Measurements from ENCODE around the gene TDO2. TPM values are rescaled to one million over a fixed set of nuclear protein-coding genes. Genes with fewer than 3 reads are reported as not detected.

TDO2 gene
- total RNA-seq, 1 experiment from 2014 or later = not detected

DNA sequence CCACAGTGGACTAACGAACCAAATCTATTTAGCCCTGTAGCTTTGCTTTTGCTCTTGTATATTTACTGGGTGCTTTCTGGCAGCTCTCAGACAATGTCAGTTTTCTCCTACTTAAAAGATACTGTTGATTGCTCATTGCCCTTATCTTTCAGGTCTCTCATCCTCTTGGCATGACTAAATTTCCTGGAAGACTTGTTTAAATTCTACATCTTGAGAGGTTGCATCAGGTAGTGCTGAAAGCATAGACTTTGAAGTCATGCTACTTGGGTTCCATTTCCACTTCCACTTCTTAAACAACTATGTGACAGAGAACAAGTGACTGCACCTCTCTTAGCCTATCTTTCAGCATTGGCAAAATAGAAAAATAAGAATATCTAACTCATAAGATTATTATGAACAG lies 8.4 kb downstream of the TDO2 start:
- intact Hi-C loops (cut with micrococcal nuclease) = no loop called here
- ChIA-PET POLR2A (no interaction called here), CTCF (interaction anchor here (0.7 kb wide), 1 partner anchor 1118 kb away, joined by 3 read pairs; no protein-coding TSS in a partner anchor)
- no peak for DNase-seq (ENCODE audit: unreplicated experiment)
- no peaks in the 10 kb centered on the region for H3K9me3 Mint-ChIP-seq (ENCODE audit: unreplicated experiment)
- H3K36me3 Mint-ChIP-seq (ENCODE audit: insufficient read depth, unreplicated experiment) = no peaks in the 10 kb centered on the region
- no peaks in the 10 kb centered on the region for H3K27me3 Mint-ChIP-seq (ENCODE audit: insufficient read depth, unreplicated experiment)
- H3K27ac Mint-ChIP-seq (ENCODE audit: low read depth, unreplicated experiment) = no peak overlapping the region
- no peak overlapping the region for H3K4me3 Mint-ChIP-seq (ENCODE audit: unreplicated experiment)
- H3K4me1 Mint-ChIP-seq (ENCODE audit: insufficient read depth, unreplicated experiment) = peaks cover 4% of the 10 kb centered on the region
- no TSS peak for BruUV-seq (replicated peaks)
- TF ChIP-seq, protein P1, sequence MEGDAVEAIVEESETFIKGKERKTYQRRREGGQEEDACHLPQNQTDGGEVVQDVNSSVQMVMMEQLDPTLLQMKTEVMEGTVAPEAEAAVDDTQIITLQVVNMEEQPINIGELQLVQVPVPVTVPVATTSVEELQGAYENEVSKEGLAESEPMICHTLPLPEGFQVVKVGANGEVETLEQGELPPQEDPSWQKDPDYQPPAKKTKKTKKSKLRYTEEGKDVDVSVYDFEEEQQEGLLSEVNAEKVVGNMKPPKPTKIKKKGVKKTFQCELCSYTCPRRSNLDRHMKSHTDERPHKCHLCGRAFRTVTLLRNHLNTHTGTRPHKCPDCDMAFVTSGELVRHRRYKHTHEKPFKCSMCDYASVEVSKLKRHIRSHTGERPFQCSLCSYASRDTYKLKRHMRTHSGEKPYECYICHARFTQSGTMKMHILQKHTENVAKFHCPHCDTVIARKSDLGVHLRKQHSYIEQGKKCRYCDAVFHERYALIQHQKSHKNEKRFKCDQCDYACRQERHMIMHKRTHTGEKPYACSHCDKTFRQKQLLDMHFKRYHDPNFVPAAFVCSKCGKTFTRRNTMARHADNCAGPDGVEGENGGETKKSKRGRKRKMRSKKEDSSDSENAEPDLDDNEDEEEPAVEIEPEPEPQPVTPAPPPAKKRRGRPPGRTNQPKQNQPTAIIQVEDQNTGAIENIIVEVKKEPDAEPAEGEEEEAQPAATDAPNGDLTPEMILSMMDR (IDR thresholded peaks at IDR 0.05; ENCODE audit: unreplicated experiment) = no peak

DNA sequence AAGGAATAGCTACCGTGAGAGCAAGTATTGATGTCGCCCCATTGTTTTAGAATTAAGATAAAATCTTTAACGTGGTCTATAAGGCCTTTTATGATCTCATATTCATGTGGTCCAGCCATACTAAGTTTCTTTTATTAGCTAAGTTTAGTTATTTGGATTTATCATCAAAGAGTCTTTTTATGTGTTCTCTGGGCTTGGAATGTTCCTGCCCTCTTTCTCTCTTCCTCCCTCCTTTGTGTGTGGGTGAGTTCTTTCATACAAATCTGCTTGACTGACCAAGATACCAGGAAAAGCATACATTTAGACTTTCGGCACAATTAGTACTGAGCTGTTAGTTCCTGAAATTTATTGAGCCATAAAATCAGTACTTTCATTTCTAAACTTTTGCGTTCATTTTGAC lies 11.3 kb downstream of the TDO2 start:
- TF ChIP-seq, protein P1 (IDR thresholded peaks at IDR 0.05; ENCODE audit: unreplicated experiment) = no peak
- H3K27me3 Mint-ChIP-seq (ENCODE audit: insufficient read depth, unreplicated experiment) = no peaks in the 10 kb centered on the region
- H3K4me3 Mint-ChIP-seq (ENCODE audit: unreplicated experiment) = no peak overlapping the region
- no peaks in the 10 kb centered on the region for H3K4me1 Mint-ChIP-seq (ENCODE audit: insufficient read depth, unreplicated experiment)
- DNase-seq (ENCODE audit: unreplicated experiment) = no peak
- ChIA-PET POLR2A (interaction anchor here (0.6 to 0.8 kb wide), 3 partner anchors 14 to 466 kb away, joined by 3 to 4 read pairs (median 3); no protein-coding TSS in a partner anchor), CTCF (interaction anchor here (0.7 kb wide), 1 partner anchor 191 kb away, joined by 3 read pairs; no protein-coding TSS in a partner anchor)
- BruUV-seq (replicated peaks) = no TSS peak
- H3K36me3 Mint-ChIP-seq (ENCODE audit: insufficient read depth, unreplicated experiment) = no peaks in the 10 kb centered on the region
- H3K9me3 Mint-ChIP-seq (ENCODE audit: unreplicated experiment) = no peaks in the 10 kb centered on the region
- intact Hi-C loops (cut with micrococcal nuclease) = no loop called here
- no peak overlapping the region for H3K27ac Mint-ChIP-seq (ENCODE audit: low read depth, unreplicated experiment)

DNA sequence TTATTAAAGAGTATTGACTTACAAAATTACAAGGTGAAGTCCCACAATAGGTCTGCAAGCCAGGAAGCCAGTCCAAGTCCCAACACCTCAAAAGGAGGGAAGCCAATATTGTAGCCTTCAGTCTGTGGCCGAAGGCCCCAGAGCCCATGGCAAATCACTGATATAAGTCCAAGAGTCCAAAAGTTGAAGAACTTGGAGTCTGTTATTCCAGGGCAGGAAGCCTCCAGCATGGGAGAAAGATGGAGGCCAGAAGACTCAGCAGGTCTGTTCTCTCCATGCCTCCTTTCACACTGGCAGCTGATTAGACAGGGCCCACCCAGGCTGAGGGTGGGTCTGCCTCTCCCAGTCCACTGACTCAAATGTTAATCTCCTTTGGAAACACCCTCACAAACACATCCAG lies 18.1 kb downstream of the TDO2 start:
- H3K27ac Mint-ChIP-seq (ENCODE audit: low read depth, unreplicated experiment) = no peak overlapping the region
- CTCF ChIA-PET = interaction anchor here (0.7 kb wide), 1 partner anchor 9 kb away, joined by 3 read pairs; no protein-coding TSS in a partner anchor
- no peak for DNase-seq (ENCODE audit: unreplicated experiment)
- POLR2A ChIA-PET = interaction anchor here (0.6 kb wide), 1 partner anchor 23 kb away, joined by 3 read pairs; no protein-coding TSS in a partner anchor
- no peaks in the 10 kb centered on the region for H3K4me1 Mint-ChIP-seq (ENCODE audit: insufficient read depth, unreplicated experiment)
- TF ChIP-seq, protein P1 (IDR thresholded peaks at IDR 0.05; ENCODE audit: unreplicated experiment) = no peak
- H3K36me3 Mint-ChIP-seq (ENCODE audit: insufficient read depth, unreplicated experiment) = no peaks in the 10 kb centered on the region
- H3K27me3 Mint-ChIP-seq (ENCODE audit: insufficient read depth, unreplicated experiment) = no peaks in the 10 kb centered on the region
- no peak overlapping the region for H3K4me3 Mint-ChIP-seq (ENCODE audit: unreplicated experiment)
- intact Hi-C loops (cut with micrococcal nuclease) = no loop called here
- BruUV-seq (replicated peaks) = no TSS peak
- no peaks in the 10 kb centered on the region for H3K9me3 Mint-ChIP-seq (ENCODE audit: unreplicated experiment)

DNA sequence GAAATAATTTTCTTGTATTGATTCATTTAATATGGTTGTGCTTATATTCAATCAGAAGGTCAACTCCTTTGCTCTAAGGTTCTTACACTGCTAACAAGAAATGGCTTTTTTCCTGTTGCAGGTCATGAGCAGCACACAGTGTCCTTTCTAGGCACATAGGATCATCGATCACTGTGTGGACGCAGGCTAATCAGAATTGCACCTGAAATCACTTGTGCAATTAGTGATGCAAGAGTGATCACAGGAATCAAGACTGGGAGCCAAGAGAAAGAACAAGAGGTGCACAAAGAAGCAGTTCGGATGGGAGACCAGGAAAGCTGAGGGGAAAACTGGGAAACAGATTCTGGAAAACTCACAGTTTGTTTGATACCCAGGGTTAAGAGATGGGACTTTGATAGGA lies 21.1 kb downstream of the TDO2 start:
- H3K27ac Mint-ChIP-seq (ENCODE audit: low read depth, unreplicated experiment) = no peak overlapping the region
- no peaks in the 10 kb centered on the region for H3K4me1 Mint-ChIP-seq (ENCODE audit: insufficient read depth, unreplicated experiment)
- no peak for DNase-seq (ENCODE audit: unreplicated experiment)
- BruUV-seq (replicated peaks) = no TSS peak
- POLR2A ChIA-PET = no interaction called here
- intact Hi-C loops (cut with micrococcal nuclease) = no loop called here
- CTCF ChIA-PET = no interaction called here
- H3K36me3 Mint-ChIP-seq (ENCODE audit: insufficient read depth, unreplicated experiment) = no peaks in the 10 kb centered on the region
- TF ChIP-seq, protein P1 (IDR thresholded peaks at IDR 0.05; ENCODE audit: unreplicated experiment) = no peak
- no peaks in the 10 kb centered on the region for H3K9me3 Mint-ChIP-seq (ENCODE audit: unreplicated experiment)
- no peaks in the 10 kb centered on the region for H3K27me3 Mint-ChIP-seq (ENCODE audit: insufficient read depth, unreplicated experiment)
- H3K4me3 Mint-ChIP-seq (ENCODE audit: unreplicated experiment) = no peak overlapping the region

Measured in MCF 10A (cell line).